H9 (cell line): ENCODE data around the gene EPHX1. TPM values are rescaled to one million over a fixed set of nuclear protein-coding genes. Genes with fewer than 3 reads are reported as not detected.

ENCODE experiments used
- DNase-seq: peaks from one replicate; pipeline ENCODE4 v3.0.0-alpha.2; 2017
- H2AFZ ChIP-seq: one replicate; pipeline ENCODE4 v1.6.1; 2013; ENCODE audit warnings: mild to moderate bottlenecking, low read length, control low read depth, moderate library complexity
- H2AK5ac ChIP-seq: 2 replicates; pipeline ENCODE4 v1.6.1; 2013; ENCODE audit warnings: low read length, control low read depth, mixed read lengths; ENCODE audit not compliant: insufficient read length
- H2BK120ac ChIP-seq: one replicate; pipeline ENCODE4 v1.6.1; 2013; ENCODE audit warnings: low read depth, mild to moderate bottlenecking, low read length, control low read depth, inconsistent platforms; ENCODE audit not compliant: poor library complexity, severe bottlenecking
- H2BK12ac ChIP-seq: 2 replicates; pipeline ENCODE4 v1.6.1; 2013; ENCODE audit warnings: low read length, control low read depth, mixed read lengths, low read depth; ENCODE audit not compliant: insufficient read length
- H2BK15ac ChIP-seq: 2 replicates; pipeline ENCODE4 v1.6.1; 2013; ENCODE audit warnings: low read depth, low read length, control low read depth
- H2BK20ac ChIP-seq: one replicate; pipeline ENCODE4 v1.6.1; 2013; ENCODE audit warnings: low read depth, mild to moderate bottlenecking, low read length, control low read depth, inconsistent platforms; ENCODE audit not compliant: poor library complexity, severe bottlenecking
- H2BK5ac ChIP-seq: 2 replicates; pipeline ENCODE4 v1.6.1; 2013; ENCODE audit warnings: low read length, control low read depth, mixed read lengths; ENCODE audit not compliant: insufficient read length
- H3K14ac ChIP-seq: 2 replicates; pipeline ENCODE4 v1.6.1; 2013; ENCODE audit warnings: low read length, control low read depth; ENCODE audit not compliant: insufficient read depth
- H3K18ac ChIP-seq: 2 replicates; pipeline ENCODE4 v1.6.1; 2013; ENCODE audit warnings: low read depth, mild to moderate bottlenecking, mixed read lengths, low read length, control low read depth; ENCODE audit not compliant: insufficient read length
- H3K23ac ChIP-seq: 2 replicates; pipeline ENCODE4 v1.6.1; 2013; ENCODE audit warnings: low read length, control low read depth, mixed read lengths, low read depth; ENCODE audit not compliant: insufficient read length
- H3K23me2 ChIP-seq: 2 replicates; pipeline ENCODE4 v1.6.1; 2013; ENCODE audit warnings: low read depth, mild to moderate bottlenecking, mixed read lengths, low read length, control low read depth; ENCODE audit not compliant: insufficient read length, poor library complexity, severe bottlenecking
- H3K27ac ChIP-seq: 2 replicates; pipeline ENCODE4 v1.5.1; 2013; ENCODE audit warnings: low read length, control low read depth, mixed read lengths, low read depth; ENCODE audit not compliant: insufficient read length
- H3K27me3 ChIP-seq: 2 replicates; pipeline ENCODE4 v1.6.1; 2013; ENCODE audit warnings: low read length, control low read depth, inconsistent platforms; ENCODE audit not compliant: insufficient read depth
- H3K4ac ChIP-seq: 2 replicates; pipeline ENCODE4 v1.6.1; 2013; ENCODE audit warnings: low read depth, mild to moderate bottlenecking, control low read depth, inconsistent platforms, low read length, moderate library complexity
- H3K4me1 ChIP-seq: 2 replicates; pipeline ENCODE4 v1.6.1; 2013; ENCODE audit warnings: low read length, control low read depth, inconsistent platforms; ENCODE audit not compliant: insufficient read depth
- H3K4me2 ChIP-seq: 2 replicates; pipeline ENCODE4 v1.6.1; 2013; ENCODE audit warnings: low read length, control low read depth, mixed read lengths; ENCODE audit not compliant: insufficient read length, insufficient read depth
- H3K56ac ChIP-seq: 2 replicates; pipeline ENCODE4 v1.6.1; 2013; ENCODE audit warnings: low read depth, mild to moderate bottlenecking, mixed read lengths, low read length, control low read depth; ENCODE audit not compliant: insufficient read length
- H3K79me1 ChIP-seq: 2 replicates; pipeline ENCODE4 v1.6.1; 2013; ENCODE audit warnings: low read depth, mild to moderate bottlenecking, moderate library complexity, low read length, control low read depth, inconsistent platforms; ENCODE audit not compliant: insufficient read depth, poor library complexity, severe bottlenecking
- H3K79me2 ChIP-seq: 2 replicates; pipeline ENCODE4 v1.6.1; 2013; ENCODE audit warnings: low read length, control low read depth, inconsistent platforms; ENCODE audit not compliant: insufficient read depth
- H3K9ac ChIP-seq: 2 replicates; pipeline ENCODE4 v1.6.1; 2013; ENCODE audit warnings: low read length, control low read depth, mixed read lengths; ENCODE audit not compliant: insufficient read length; ENCODE audit errors: extremely low read depth
- H3K9me3 ChIP-seq: one replicate; pipeline ENCODE4 v1.6.1; 2013; ENCODE audit warnings: low read depth, low read length, inconsistent platforms; ENCODE audit not compliant: control insufficient read depth
- H3T11ph ChIP-seq: one replicate; pipeline ENCODE4 v1.6.1; 2013; ENCODE audit warnings: mild to moderate bottlenecking, low read length, control low read depth, inconsistent platforms
- H4K20me1 ChIP-seq: one replicate; pipeline ENCODE4 v1.6.1; 2013; ENCODE audit not compliant: control insufficient read depth, insufficient read length, insufficient read depth
- H4K5ac ChIP-seq: 2 replicates; pipeline ENCODE4 v1.6.1; 2013; ENCODE audit warnings: low read depth, mild to moderate bottlenecking, mixed read lengths, low read length, control low read depth; ENCODE audit not compliant: insufficient read length
- H4K8ac ChIP-seq: replicated peaks from 2 replicates; pipeline ENCODE4 v1.6.1; 2013; ENCODE audit warnings: low read length, control low read depth, mixed read lengths, low read depth; ENCODE audit not compliant: insufficient read length
- H4K91ac ChIP-seq: 2 replicates; pipeline ENCODE4 v1.6.1; 2013; ENCODE audit warnings: low read depth, mild to moderate bottlenecking, moderate library complexity, mixed read lengths, low read length, control low read depth; ENCODE audit not compliant: insufficient read length
- H3K27ac Mint-ChIP-seq, 3 experiments: 2 replicates in 2 of 3; 3 replicates in 1 of 3; pipeline ENCODE4 v1.8.0; 2020 to 2021; ENCODE audit warnings: mixed read lengths in 3 of 3, mild to moderate bottlenecking in 1 of 3, moderate library complexity in 1 of 3
- H3K27me3 Mint-ChIP-seq: 2 replicates; pipeline ENCODE4 v1.8.0; 2021; ENCODE audit warnings: low read depth, mild to moderate bottlenecking, moderate library complexity, mixed read lengths
- H3K36me3 Mint-ChIP-seq, 3 experiments: 2 replicates in 2 of 3; 3 replicates in 1 of 3; pipeline ENCODE4 v1.8.0; 2020 to 2021; ENCODE audit warnings: low read depth in 3 of 3, mixed read lengths in 3 of 3; ENCODE audit not compliant: insufficient read depth in 1 of 3
- H3K4me1 Mint-ChIP-seq, 2 experiments: 2 replicates each; pipeline ENCODE4 v1.8.0; 2020; ENCODE audit warnings: mixed read lengths in 2 of 2
- H3K4me3 Mint-ChIP-seq, 2 experiments: 2 replicates in 1 of 2; 3 replicates in 1 of 2; pipeline ENCODE4 v1.8.0; 2020 to 2021; ENCODE audit warnings: mild to moderate bottlenecking in 2 of 2, mixed read lengths in 2 of 2, moderate library complexity in 1 of 2
- H3K9me3 Mint-ChIP-seq, 2 experiments: 2 replicates in 1 of 2; 3 replicates in 1 of 2; pipeline ENCODE4 v1.8.0; 2020; ENCODE audit warnings: mild to moderate bottlenecking in 2 of 2, mixed read lengths in 2 of 2, moderate library complexity in 1 of 2
- WGBS: extraction: QIAGEN DNeasy Blood & Tissue Kit; methylation state at CpG from one replicate; pipeline ENCODE4 v1.1.7; 2013; ENCODE audit warnings: missing lambda C conversion rate, low lambda C conversion rate, mixed read lengths; ENCODE audit not compliant: insufficient read length; ENCODE audit errors: extremely low coverage; 5-methylcytosine and 5-hydroxymethylcytosine counted together
- total RNA-seq: library from RNA; stranded (reverse); gene quantifications from 2 replicates; pipeline ENCODE4 v1.2.1, GENCODE V29; 2021
- TF ChIP-seq, protein P1 (sequence below): fragments of 200-600 bp; sonication (generic); conservative IDR thresholded peaks from 3 replicates; pipeline ENCODE4 v1.8.0; 2021; ENCODE audit warnings: antibody characterized with exemption, mild to moderate bottlenecking

The EPHX1 gene
- total RNA-seq, 1 experiment from 2014 or later: 40.6 TPM

DNA sequence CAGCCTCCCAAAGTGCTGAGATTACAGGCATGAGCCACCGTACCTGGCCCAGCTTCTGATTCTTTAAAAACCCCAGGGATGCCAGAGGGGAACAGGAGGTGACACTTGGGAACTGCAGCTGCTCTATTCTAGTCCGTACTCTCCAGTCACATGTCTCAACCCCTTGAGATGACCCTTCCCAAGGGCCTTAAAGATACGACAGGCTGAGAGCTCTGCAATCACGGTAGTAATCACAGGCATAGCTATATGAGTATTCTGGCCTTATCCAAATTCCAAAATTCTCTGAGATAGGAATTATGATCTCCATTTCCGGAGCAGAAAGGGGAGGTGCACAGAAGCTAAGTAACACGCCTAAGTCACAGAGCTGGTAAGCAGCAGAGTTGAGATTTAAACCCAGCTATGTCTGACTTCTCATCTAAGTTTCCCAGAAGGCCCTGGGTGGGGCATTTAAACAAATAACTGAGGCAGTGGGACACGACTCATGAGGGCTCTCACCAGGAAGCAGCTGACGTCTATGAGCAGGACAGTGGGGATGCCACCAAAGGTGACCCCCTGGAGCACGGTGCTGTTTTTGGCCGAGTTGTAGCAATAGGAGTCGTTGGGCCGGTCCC is 67.1 kb downstream of the EPHX1 start:
- Histone ChIP-seq H2AFZ (no peak overlapping the region), H3T11ph (no peak overlapping the region), H3K23me2 (peaks cover 12% of the 10 kb centered on the region), H3K79me2 (peaks cover 9% of the 10 kb centered on the region; the same call in 1 of the 2 replicates), H2BK12ac (no peak overlapping the region), H2BK15ac (no peak overlapping the region), H3K27me3 (no peaks in the 10 kb centered on the region), H2AK5ac (no peak overlapping the region), H3K18ac (no peak overlapping the region), H3K14ac (no peak overlapping the region), H4K5ac (no peak overlapping the region), H3K9ac (no peak overlapping the region), H3K4me2 (no peak overlapping the region), H3K56ac (no peak overlapping the region), H4K20me1 (no peaks in the 10 kb centered on the region), H3K23ac (no peak overlapping the region), H3K79me1 (no peaks in the 10 kb centered on the region), H3K4ac (no peak overlapping the region), H4K91ac (no peak overlapping the region), H2BK20ac (no peak overlapping the region), H2BK120ac (no peak overlapping the region), H4K8ac (no peak overlapping the region), H3K4me1 (peaks cover 10% of the 10 kb centered on the region; the same call in 1 of the 2 replicates), H3K9me3 (no peaks in the 10 kb centered on the region), H2BK5ac (no peak overlapping the region), H3K27ac (no peak overlapping the region)
- Mint-ChIP-seq H3K36me3 (peaks cover 25 to 61% (median 28%) of the 10 kb centered on the region in 3 experiments; a peak in 5 of 7 replicates), H3K9me3 (no peaks in the 10 kb centered on the region), H3K4me3 (no peak overlapping the region), H3K4me1 (peaks cover 31 to 49% of the 10 kb centered on the region in 2 experiments), H3K27me3 (no peaks in the 10 kb centered on the region), H3K27ac (no peak overlapping the region; a peak in 1 of 7 replicates)
- no peak for DNase-seq
- TF ChIP-seq, protein P1, sequence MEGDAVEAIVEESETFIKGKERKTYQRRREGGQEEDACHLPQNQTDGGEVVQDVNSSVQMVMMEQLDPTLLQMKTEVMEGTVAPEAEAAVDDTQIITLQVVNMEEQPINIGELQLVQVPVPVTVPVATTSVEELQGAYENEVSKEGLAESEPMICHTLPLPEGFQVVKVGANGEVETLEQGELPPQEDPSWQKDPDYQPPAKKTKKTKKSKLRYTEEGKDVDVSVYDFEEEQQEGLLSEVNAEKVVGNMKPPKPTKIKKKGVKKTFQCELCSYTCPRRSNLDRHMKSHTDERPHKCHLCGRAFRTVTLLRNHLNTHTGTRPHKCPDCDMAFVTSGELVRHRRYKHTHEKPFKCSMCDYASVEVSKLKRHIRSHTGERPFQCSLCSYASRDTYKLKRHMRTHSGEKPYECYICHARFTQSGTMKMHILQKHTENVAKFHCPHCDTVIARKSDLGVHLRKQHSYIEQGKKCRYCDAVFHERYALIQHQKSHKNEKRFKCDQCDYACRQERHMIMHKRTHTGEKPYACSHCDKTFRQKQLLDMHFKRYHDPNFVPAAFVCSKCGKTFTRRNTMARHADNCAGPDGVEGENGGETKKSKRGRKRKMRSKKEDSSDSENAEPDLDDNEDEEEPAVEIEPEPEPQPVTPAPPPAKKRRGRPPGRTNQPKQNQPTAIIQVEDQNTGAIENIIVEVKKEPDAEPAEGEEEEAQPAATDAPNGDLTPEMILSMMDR: no peak
- no CpG with 5 or more reads among the region's 12 CpGs for WGBS
